Measurements from ENCODE around the gene FARP2. TPM values are rescaled to one million over a fixed set of nuclear protein-coding genes. Genes with fewer than 3 reads are reported as not detected.

Gene FARP2
- total RNA-seq, 4 donors from 2014 or later, result 42.7 to 229 (median 93.2) TPM

- Histone ChIP-seq H3K4me1 (peaks cover 0 to 20% (median 0%) of the 10 kb centered on the region in 4 donors), H3K27ac (peak overlapping the region in 2 of 4 donors; percentile 25 to 43), H3K27me3 (no peaks in the 10 kb centered on the region), H3K4me3 (no peak overlapping the region), H3K36me3 (peaks cover 3 to 79% (median 19%) of the 10 kb centered on the region in 3 donors), H3K9me3 (no peaks in the 10 kb centered on the region)
- no peak for DNase-seq (ENCODE audit: low spot score in 2 of 2)
- TF ChIP-seq EP300 (IDR thresholded peaks at IDR 0.05) (no peak), POLR2A (IDR thresholded peaks at IDR 0.05) (no peak)
- TF ChIP-seq, protein P1, sequence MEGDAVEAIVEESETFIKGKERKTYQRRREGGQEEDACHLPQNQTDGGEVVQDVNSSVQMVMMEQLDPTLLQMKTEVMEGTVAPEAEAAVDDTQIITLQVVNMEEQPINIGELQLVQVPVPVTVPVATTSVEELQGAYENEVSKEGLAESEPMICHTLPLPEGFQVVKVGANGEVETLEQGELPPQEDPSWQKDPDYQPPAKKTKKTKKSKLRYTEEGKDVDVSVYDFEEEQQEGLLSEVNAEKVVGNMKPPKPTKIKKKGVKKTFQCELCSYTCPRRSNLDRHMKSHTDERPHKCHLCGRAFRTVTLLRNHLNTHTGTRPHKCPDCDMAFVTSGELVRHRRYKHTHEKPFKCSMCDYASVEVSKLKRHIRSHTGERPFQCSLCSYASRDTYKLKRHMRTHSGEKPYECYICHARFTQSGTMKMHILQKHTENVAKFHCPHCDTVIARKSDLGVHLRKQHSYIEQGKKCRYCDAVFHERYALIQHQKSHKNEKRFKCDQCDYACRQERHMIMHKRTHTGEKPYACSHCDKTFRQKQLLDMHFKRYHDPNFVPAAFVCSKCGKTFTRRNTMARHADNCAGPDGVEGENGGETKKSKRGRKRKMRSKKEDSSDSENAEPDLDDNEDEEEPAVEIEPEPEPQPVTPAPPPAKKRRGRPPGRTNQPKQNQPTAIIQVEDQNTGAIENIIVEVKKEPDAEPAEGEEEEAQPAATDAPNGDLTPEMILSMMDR (IDR thresholded peaks at IDR 0.05), result no peak
- WGBS, 2 donors, result 38 to 39% methylated on average over 8 of the region's 8 CpGs
These were observed 16.1 kb upstream of the FARP2 start for GRCh38 chr2:241339839-241340630.

- Histone ChIP-seq H3K36me3 (peaks cover 3 to 83% (median 21%) of the 10 kb centered on the region in 3 donors), H3K27me3 (no peaks in the 10 kb centered on the region), H3K27ac (peak overlapping the region in 2 of 4 donors; percentile 21 to 43), H3K4me1 (peaks cover 0 to 20% (median 0%) of the 10 kb centered on the region in 4 donors), H3K4me3 (no peak overlapping the region), H3K9me3 (no peaks in the 10 kb centered on the region)
- DNase-seq (ENCODE audit: low spot score in 2 of 2), result no peak
- 73 to 84% methylated on average over 3 of the region's 3 CpGs for WGBS, 2 donors
- TF ChIP-seq EP300 (IDR thresholded peaks at IDR 0.05) (no peak), POLR2A (IDR thresholded peaks at IDR 0.05) (no peak)
- TF ChIP-seq, protein P1 (IDR thresholded peaks at IDR 0.05), result no peak
These were observed 15.4 kb upstream of the FARP2 start for GRCh38 chr2:241340631-241341163.

GRCh38 chr2:241344925-241345651 lies 11.0 kb upstream of the FARP2 start:
- peaks cover 0 to 12% (median 0%) of the 10 kb centered on the region in 4 donors for H3K4me1 ChIP-seq
- no peak overlapping the region for H3K27ac ChIP-seq
- no peak overlapping the region for H3K4me3 ChIP-seq
- 95% methylated on average over 9 of the region's 9 CpGs for WGBS, 2 donors
- no peak for DNase-seq (ENCODE audit: low spot score in 2 of 2)
- no peaks in the 10 kb centered on the region for H3K9me3 ChIP-seq
- H3K27me3 ChIP-seq, result no peaks in the 10 kb centered on the region
- peaks cover 3 to 98% (median 46%) of the 10 kb centered on the region in 3 donors for H3K36me3 ChIP-seq
- TF ChIP-seq POLR2A (IDR thresholded peaks at IDR 0.05) (no peak), EP300 (IDR thresholded peaks at IDR 0.05) (no peak)
- TF ChIP-seq, protein P1 (IDR thresholded peaks at IDR 0.05), result no peak

DNA sequence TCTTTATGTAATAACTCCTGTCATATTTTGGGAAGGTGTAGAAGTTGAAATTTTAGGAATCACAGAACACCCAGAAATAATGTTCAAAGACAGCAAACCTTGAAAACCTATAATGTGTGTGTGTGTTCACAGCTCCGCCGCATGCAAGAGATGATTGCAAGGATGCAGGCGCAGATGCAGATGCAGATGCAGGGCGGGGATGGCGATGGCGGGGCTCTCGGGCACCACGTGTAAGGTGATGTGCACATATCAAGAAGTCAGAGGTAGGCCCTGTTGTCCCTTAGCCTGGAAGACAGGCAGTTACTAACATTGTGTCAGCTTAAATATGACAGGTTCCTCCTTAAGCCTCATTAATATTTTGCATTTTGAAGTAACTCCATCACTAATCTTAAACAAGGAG lies 6.1 kb upstream of the FARP2 start:
- WGBS, 2 donors, result 93% methylated on average over 8 of the region's 8 CpGs
- H3K36me3 ChIP-seq, result peaks cover 5 to 95% (median 38%) of the 10 kb centered on the region in 3 donors
- TF ChIP-seq POLR2A (IDR thresholded peaks at IDR 0.05) (no peak), EP300 (IDR thresholded peaks at IDR 0.05) (no peak)
- TF ChIP-seq, protein P1 (IDR thresholded peaks at IDR 0.05), result no peak

More for the DNA sequence above, 6.1 kb upstream of the FARP2 start:
- DNase-seq (ENCODE audit: low spot score in 2 of 2), result no peak
- no peaks in the 10 kb centered on the region for H3K9me3 ChIP-seq
- peaks cover 0 to 3% (median under 1%) of the 10 kb centered on the region in 4 donors for H3K4me1 ChIP-seq
- H3K27ac ChIP-seq, result no peak overlapping the region
- H3K4me3 ChIP-seq, result no peak overlapping the region
- H3K27me3 ChIP-seq, result no peaks in the 10 kb centered on the region
